ENCODE measurements around the gene TMC1.
"Not testable (repeated sequence)": the region's sequence is repeated elsewhere in the genome, so short reads cannot be mapped to it uniquely, and the experiment has no call there.

The TMC1 gene

GRCh38 chr9:72856972-72857623, 335.7 kb downstream of the TMC1 start:
- Histone ChIP-seq H3K23ac (ENCODE audit: low read length in 2 of 2) (no peak overlapping the region), H3K4ac (ENCODE audit: low read depth in 1 of 2, low read length in 2 of 2) (no peak overlapping the region), H3K27ac (ENCODE audit: low read length, poor library complexity, severe bottlenecking) (no peak overlapping the region), H4K91ac (ENCODE audit: low read length) (no peak overlapping the region), H3K4me3 (ENCODE audit: insufficient read depth in 1 of 2, low read depth in 1 of 2, low read length in 2 of 2) (no peak overlapping the region), H4K8ac (ENCODE audit: low read length) (no peak overlapping the region), H2AK5ac (ENCODE audit: low read length, severe bottlenecking) (no peak overlapping the region), H2BK15ac (ENCODE audit: low read depth, poor library complexity, severe bottlenecking) (no peak overlapping the region), H3K4me1 (ENCODE audit: control insufficient read depth, insufficient read depth, low read depth, low read length) (peaks cover 4% of the 10 kb centered on the region), H2AFZ (ENCODE audit: low read depth, low read length) (no peak overlapping the region), H2BK5ac (ENCODE audit: low read depth, low read length, poor library complexity, severe bottlenecking) (no peak overlapping the region), H2BK120ac (ENCODE audit: low read depth, low read length) (no peak overlapping the region), H3K18ac (ENCODE audit: low read depth in 1 of 2, low read length in 2 of 2) (no peak overlapping the region), H3K79me1 (replicated peaks; ENCODE audit: low read length, poor library complexity, severe bottlenecking) (no peaks in the 10 kb centered on the region), H3K14ac (ENCODE audit: low read length in 2 of 2) (no peak overlapping the region), H3K36me3 (ENCODE audit: control insufficient read depth in 1 of 2, insufficient read depth in 2 of 2, low read depth in 1 of 2, low read length in 2 of 2) (no peaks in the 10 kb centered on the region), H3K27me3 (ENCODE audit: control insufficient read depth in 1 of 2, insufficient read depth in 1 of 2, low read length in 2 of 2) (no peaks in the 10 kb centered on the region), H3K9me3 (ENCODE audit: control insufficient read depth, low read length) (no peaks in the 10 kb centered on the region), H2BK12ac (ENCODE audit: low read length in 2 of 2) (no peak overlapping the region), H3K4me2 (ENCODE audit: low read length, poor library complexity, severe bottlenecking) (no peak overlapping the region), H3K9ac (ENCODE audit: low read length) (peak overlapping the region; percentile 25)
- DNase-seq, result peak; percentile 69
- 75% methylated on average over 5 of the region's 8 CpGs for WGBS

GRCh38 chr9:72857624-72857996, 336.2 kb downstream of the TMC1 start:
- no peak overlapping the region for H2BK15ac ChIP-seq (ENCODE audit: low read depth, poor library complexity, severe bottlenecking)
- H3K4ac ChIP-seq (ENCODE audit: low read depth in 1 of 2, low read length in 2 of 2), result no peak overlapping the region
- no peak overlapping the region for H2AFZ ChIP-seq (ENCODE audit: low read depth, low read length)
- H3K9ac ChIP-seq (ENCODE audit: low read length), result peak overlapping the region; percentile 25
- no peak overlapping the region for H4K91ac ChIP-seq (ENCODE audit: low read length)
- H2BK5ac ChIP-seq (ENCODE audit: low read depth, low read length, poor library complexity, severe bottlenecking), result no peak overlapping the region
- H3K4me2 ChIP-seq (ENCODE audit: low read length, poor library complexity, severe bottlenecking), result no peak overlapping the region
- no peak overlapping the region for H3K14ac ChIP-seq (ENCODE audit: low read length in 2 of 2)
- H2AK5ac ChIP-seq (ENCODE audit: low read length, severe bottlenecking), result no peak overlapping the region
- 100% methylated on average over 2 of the region's 2 CpGs for WGBS
- H3K27ac ChIP-seq (ENCODE audit: low read length, poor library complexity, severe bottlenecking), result no peak overlapping the region
- H3K18ac ChIP-seq (ENCODE audit: low read depth in 1 of 2, low read length in 2 of 2), result no peak overlapping the region
- no peak overlapping the region for H3K23ac ChIP-seq (ENCODE audit: low read length in 2 of 2)
- H4K8ac ChIP-seq (ENCODE audit: low read length), result no peak overlapping the region
- peak; percentile 46 for DNase-seq
- no peaks in the 10 kb centered on the region for H3K79me1 ChIP-seq (replicated peaks; ENCODE audit: low read length, poor library complexity, severe bottlenecking)
- no peak overlapping the region for H2BK12ac ChIP-seq (ENCODE audit: low read length in 2 of 2)
- H3K36me3 ChIP-seq (ENCODE audit: control insufficient read depth in 1 of 2, insufficient read depth in 2 of 2, low read depth in 1 of 2, low read length in 2 of 2), result no peaks in the 10 kb centered on the region
- H3K4me1 ChIP-seq (ENCODE audit: control insufficient read depth, insufficient read depth, low read depth, low read length), result peaks cover 4% of the 10 kb centered on the region
- no peaks in the 10 kb centered on the region for H3K27me3 ChIP-seq (ENCODE audit: control insufficient read depth in 1 of 2, insufficient read depth in 1 of 2, low read length in 2 of 2)
- H3K9me3 ChIP-seq (ENCODE audit: control insufficient read depth, low read length), result no peaks in the 10 kb centered on the region
- H3K4me3 ChIP-seq (ENCODE audit: insufficient read depth in 1 of 2, low read depth in 1 of 2, low read length in 2 of 2), result no peak overlapping the region
- no peak overlapping the region for H2BK120ac ChIP-seq (ENCODE audit: low read depth, low read length)

GRCh38 chr9:72858089-72858912, 336.9 kb downstream of the TMC1 start:
- H3K4me1 ChIP-seq (ENCODE audit: control insufficient read depth, insufficient read depth, low read depth, low read length), result peaks cover 4% of the 10 kb centered on the region
- H2BK120ac ChIP-seq (ENCODE audit: low read depth, low read length), result no peak overlapping the region
- no peak overlapping the region for H3K4ac ChIP-seq (ENCODE audit: low read depth in 1 of 2, low read length in 2 of 2)
- H2AFZ ChIP-seq (ENCODE audit: low read depth, low read length), result no peak overlapping the region
- H3K14ac ChIP-seq (ENCODE audit: low read length in 2 of 2), result no peak overlapping the region
- no peak overlapping the region for H2AK5ac ChIP-seq (ENCODE audit: low read length, severe bottlenecking)
- H3K9ac ChIP-seq (ENCODE audit: low read length), result peak overlapping the region; percentile 25
- no peak overlapping the region for H3K4me2 ChIP-seq (ENCODE audit: low read length, poor library complexity, severe bottlenecking)
- no peaks in the 10 kb centered on the region for H3K36me3 ChIP-seq (ENCODE audit: control insufficient read depth in 1 of 2, insufficient read depth in 2 of 2, low read depth in 1 of 2, low read length in 2 of 2)
- WGBS, result 29% methylated on average over 4 of the region's 5 CpGs
- no peak overlapping the region for H2BK12ac ChIP-seq (ENCODE audit: low read length in 2 of 2)
- H3K23ac ChIP-seq (ENCODE audit: low read length in 2 of 2), result no peak overlapping the region
- no peak overlapping the region for H3K18ac ChIP-seq (ENCODE audit: low read depth in 1 of 2, low read length in 2 of 2)
- no peaks in the 10 kb centered on the region for H3K79me1 ChIP-seq (replicated peaks; ENCODE audit: low read length, poor library complexity, severe bottlenecking)
- H4K8ac ChIP-seq (ENCODE audit: low read length), result peak overlapping the region; percentile 52
- DNase-seq, result peak; percentile 53
- H4K91ac ChIP-seq (ENCODE audit: low read length), result no peak overlapping the region
- no peak overlapping the region for H2BK5ac ChIP-seq (ENCODE audit: low read depth, low read length, poor library complexity, severe bottlenecking)
- no peak overlapping the region for H2BK15ac ChIP-seq (ENCODE audit: low read depth, poor library complexity, severe bottlenecking)
- H3K4me3 ChIP-seq (ENCODE audit: insufficient read depth in 1 of 2, low read depth in 1 of 2, low read length in 2 of 2), result no peak overlapping the region
- no peak overlapping the region for H3K27ac ChIP-seq (ENCODE audit: low read length, poor library complexity, severe bottlenecking)
- H3K9me3 ChIP-seq (ENCODE audit: control insufficient read depth, low read length), result no peaks in the 10 kb centered on the region
- H3K27me3 ChIP-seq (ENCODE audit: control insufficient read depth in 1 of 2, insufficient read depth in 1 of 2, low read length in 2 of 2), result no peaks in the 10 kb centered on the region

GRCh38 chr9:72862788-72863187, 341.4 kb downstream of the TMC1 start:
- H3K4ac ChIP-seq (ENCODE audit: low read depth in 1 of 2, low read length in 2 of 2); H3K27me3 ChIP-seq (ENCODE audit: control insufficient read depth in 1 of 2, insufficient read depth in 1 of 2, low read length in 2 of 2); H2BK12ac ChIP-seq (ENCODE audit: low read length in 2 of 2); H2BK120ac ChIP-seq (ENCODE audit: low read depth, low read length); H2AFZ ChIP-seq (ENCODE audit: low read depth, low read length); H3K27ac ChIP-seq (ENCODE audit: low read length, poor library complexity, severe bottlenecking); H2BK5ac ChIP-seq (ENCODE audit: low read depth, low read length, poor library complexity, severe bottlenecking); H3K4me2 ChIP-seq (ENCODE audit: low read length, poor library complexity, severe bottlenecking); H3K9me3 ChIP-seq (ENCODE audit: control insufficient read depth, low read length); H2AK5ac ChIP-seq (ENCODE audit: low read length, severe bottlenecking); H3K4me1 ChIP-seq (ENCODE audit: control insufficient read depth, insufficient read depth, low read depth, low read length); H3K9ac ChIP-seq (ENCODE audit: low read length); H3K79me1 ChIP-seq (replicated peaks; ENCODE audit: low read length, poor library complexity, severe bottlenecking); H3K36me3 ChIP-seq (ENCODE audit: control insufficient read depth in 1 of 2, insufficient read depth in 2 of 2, low read depth in 1 of 2, low read length in 2 of 2); H4K91ac ChIP-seq (ENCODE audit: low read length); DNase-seq; H2BK15ac ChIP-seq (ENCODE audit: low read depth, poor library complexity, severe bottlenecking); H3K23ac ChIP-seq (ENCODE audit: low read length in 2 of 2); H4K8ac ChIP-seq (ENCODE audit: low read length); H3K18ac ChIP-seq (ENCODE audit: low read depth in 1 of 2, low read length in 2 of 2); H3K4me3 ChIP-seq (ENCODE audit: insufficient read depth in 1 of 2, low read depth in 1 of 2, low read length in 2 of 2); H3K14ac ChIP-seq (ENCODE audit: low read length in 2 of 2): not testable (repeated sequence)
- WGBS, result 100% methylated on average over 2 of the region's 7 CpGs

Measured in mesenchymal stem cell (in vitro differentiated cells and primary cell).